GM21825 (cell line): ENCODE measurements around the gene NR3C2.
"Not testable (repeated sequence)": the region's sequence is repeated elsewhere in the genome, so short reads cannot be mapped to it uniquely, and the experiment has no call there.

Experiments used
- ATAC-seq: cut with Tn5 transposase; IDR thresholded peaks from one replicate; pipeline ENCODE4 v1.9.1; 2021; ENCODE audit warnings: mild to moderate bottlenecking, moderate library complexity; ENCODE audit not compliant: unreplicated experiment

The NR3C2 gene

DNA sequence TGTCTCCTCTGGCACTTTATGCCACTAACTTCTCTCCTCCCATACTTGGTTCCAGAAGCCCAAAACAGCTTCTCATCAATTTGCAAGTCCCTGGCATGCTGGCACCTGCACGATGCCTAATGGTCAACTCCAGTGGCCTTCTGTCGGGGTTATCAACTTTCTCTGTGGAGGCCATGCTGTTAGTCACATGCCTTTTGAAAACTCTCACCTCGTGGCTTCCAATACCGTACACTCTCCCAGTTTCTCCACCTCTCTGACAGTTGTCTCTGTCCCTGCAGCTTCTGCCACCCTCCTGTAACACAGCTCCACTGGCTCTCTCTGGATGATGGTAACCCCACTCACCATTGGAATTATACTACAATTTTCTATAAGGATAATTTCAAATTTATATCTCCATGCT is 324.0 kb downstream of the NR3C2 start:
- ATAC-seq = no peak

DNA sequence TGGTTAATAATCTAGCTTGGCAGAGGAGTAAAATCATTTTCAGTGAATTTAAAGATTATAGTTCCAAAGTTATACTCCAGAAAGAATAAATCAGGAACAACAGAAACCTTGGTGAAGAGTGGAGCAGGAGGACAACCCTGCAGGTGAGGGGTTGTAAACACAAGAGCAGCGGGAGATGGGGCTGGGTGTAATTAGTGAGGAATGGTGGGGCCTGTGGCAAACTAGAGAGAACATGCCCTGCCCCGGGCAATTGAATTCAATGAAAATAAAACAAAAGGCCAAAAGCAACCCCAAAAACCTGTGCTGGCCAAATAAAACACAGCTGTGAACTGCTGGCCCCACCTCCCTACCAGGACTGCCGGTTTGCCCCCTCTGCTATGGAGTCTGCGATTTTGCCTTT is 325.2 kb downstream of the NR3C2 start:
- ATAC-seq = no peak

DNA sequence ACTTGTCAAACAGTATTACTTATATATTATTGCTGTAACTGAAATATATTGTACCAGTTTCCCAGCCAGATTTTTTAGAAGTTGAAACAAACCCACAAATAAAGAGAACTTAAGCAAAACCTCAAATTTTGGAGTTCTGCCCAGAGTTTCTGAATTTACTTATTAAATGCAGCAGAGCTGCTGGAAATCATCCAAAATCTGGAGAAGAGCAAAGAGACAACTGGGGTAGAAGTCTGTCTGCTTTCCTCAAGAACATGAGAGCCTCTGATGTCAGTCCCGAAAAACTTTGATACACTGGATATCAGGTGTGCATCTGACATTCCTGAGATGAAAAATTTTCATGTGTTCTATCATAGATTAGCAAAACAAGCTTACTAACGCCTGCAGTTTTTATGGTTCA is 325.9 kb downstream of the NR3C2 start:
- ATAC-seq = no peak

DNA sequence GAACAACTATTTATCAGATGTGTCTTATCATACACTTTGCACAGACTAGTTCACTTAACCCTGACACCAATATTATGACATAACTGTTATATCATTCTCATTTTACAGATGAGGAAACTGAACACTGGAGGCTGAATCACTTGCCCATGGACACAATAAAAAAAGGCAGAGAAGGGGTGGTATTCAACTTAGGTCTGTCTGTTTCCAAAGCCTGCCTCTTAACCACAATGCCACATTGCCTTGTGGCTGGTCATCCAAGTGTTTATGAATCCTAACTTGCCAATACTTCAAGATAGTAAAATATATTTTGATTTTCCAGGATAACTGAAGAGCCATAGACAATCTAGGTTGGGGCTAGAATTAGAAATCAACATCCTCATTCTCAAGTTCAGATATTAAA is 327.8 kb downstream of the NR3C2 start:
- ATAC-seq = no peak

DNA sequence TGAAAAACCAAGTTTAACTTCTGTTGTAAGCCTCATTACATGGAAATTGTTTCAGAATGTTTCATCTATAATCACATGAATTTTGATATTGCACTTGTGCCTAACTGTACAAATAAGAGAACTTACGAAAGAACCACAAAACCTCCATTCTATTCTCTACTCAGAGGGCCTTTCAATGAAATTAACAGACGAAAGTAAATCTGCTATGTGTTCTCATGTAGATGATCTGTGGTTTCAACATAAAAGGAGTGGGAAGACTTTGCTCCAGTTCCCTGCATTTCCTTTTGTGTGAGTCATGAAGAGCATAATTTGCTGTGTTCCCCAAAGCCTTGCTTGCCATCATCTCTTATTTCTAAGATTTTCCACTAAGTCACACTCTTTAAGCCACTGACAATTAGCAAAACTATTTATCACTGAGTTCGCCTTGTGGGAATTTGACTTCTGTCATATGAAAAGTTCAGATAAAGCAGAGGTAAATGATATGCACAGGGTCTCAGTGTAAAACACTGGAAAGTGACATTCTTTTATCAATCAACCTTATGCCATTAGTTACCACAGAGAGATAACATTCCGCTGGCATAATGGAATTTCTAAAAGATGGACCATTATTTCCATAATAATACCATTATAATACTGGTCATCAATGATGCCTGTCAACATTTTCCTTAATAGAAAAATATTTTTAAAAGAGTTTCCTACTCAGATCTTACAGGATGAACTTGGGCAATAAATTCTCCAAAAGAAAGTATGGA is 329.8 kb downstream of the NR3C2 start:
- ATAC-seq = no peak

DNA sequence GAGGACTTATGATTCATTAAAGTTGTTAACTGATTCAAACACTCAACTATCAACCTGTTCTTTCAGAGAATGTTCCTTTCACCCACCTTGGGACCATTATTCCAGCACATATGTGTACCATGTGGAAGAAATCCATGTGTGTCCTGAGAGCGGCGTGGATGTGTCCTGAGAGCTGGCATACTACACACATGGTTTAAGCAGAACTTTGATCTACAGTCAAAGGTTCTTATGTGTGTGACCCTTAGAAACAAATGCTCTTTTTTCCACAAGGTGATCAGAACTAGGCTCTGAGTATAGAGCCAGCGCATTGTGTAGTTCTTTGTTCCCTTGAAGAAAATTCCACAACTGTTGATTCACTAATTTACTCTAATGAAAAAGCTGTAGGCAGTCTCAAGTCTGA is 332.0 kb downstream of the NR3C2 start:
- no peak for ATAC-seq

DNA sequence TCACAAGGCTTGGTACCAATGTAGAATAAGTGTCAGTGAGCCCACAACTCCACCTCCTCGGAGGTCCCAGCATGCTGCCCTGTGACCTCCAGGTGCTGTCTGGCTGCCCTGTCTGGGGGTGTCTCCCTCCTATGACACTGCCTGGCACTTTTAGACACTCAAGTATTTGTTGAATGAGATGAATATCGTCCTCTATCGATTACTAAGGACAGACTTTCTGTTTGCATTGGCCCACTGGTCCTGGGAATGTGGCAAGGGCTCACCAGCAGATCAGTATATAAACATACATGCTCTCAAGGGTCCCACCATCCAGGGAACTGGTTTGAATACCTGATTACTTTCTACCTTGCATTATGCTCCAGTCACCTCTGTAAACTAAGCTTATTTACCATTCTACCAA is 333.0 kb downstream of the NR3C2 start:
- ATAC-seq = no peak

DNA sequence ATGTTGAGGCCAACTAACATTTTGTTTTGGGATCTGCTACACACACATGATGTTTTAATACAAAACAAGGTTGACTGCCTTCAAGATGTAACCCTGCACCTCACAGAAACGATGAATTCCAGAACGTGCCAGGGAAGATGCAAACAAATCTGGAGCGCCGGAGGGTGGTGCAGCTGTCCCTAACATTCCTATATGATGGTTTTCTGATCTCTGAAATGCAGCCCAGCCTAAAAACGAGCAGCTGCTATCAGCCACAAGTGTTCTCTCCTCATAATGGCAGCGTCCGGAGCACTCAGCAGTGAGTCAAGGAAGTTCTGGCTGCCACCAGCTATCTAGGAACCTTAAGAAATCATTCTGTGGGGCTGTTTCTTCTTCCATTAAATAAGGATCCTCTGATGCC is 333.4 kb downstream of the NR3C2 start:
- no peak for ATAC-seq

DNA sequence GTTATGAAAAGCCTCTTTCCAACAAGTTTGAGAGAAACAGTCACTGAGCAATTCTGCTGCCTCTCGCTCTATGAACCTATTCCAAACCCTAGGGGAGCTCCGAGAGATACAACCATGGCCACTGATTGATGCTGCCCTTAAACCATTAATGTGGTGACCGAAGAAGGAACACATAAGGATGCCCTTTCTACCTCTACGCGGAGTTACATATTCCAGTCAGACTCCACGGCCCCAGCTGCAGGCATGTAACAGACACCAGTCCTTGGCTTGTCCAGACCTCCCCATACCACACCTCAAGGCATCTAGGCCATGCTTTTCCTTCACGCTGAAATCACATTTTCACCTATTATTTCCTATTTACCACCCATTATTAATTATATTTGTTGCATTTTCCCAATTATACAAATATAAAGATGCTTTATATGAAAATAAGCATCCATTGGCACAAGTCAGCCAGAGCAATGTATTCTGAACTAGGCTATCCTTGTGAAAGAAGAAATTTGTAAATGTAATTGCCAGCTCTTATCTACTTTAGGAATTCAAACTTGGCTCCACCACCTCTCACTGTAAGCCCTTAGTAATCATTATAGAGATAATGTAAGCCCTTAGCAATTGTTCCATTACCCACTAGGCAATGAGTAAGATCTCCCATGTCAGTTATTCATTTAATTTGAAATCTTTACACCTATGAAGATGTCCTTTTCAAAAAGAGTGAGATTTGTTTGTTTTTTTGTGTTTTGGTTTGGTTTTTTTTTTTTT is 338.4 kb downstream of the NR3C2 start:
- ATAC-seq = no peak

DNA sequence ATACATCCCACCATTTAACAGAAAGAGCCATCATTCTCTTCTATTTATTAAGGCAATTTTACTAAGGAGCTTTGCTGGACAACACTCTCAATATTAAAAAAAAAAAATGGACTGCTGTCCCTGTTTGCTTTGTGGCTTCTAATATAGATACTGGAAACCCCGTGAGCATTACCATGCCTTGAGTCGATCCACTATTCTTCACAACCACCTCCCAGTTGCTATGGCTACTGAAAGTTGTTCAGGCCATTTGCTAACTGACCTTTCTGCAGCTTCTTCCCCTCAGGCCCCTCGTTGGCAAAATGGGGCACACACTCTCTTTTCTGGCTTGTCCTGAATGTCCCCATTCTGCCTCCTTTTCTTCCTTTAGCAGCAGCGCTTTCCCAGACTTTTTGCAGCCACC is 340.4 kb downstream of the NR3C2 start:
- ATAC-seq = no peak

DNA sequence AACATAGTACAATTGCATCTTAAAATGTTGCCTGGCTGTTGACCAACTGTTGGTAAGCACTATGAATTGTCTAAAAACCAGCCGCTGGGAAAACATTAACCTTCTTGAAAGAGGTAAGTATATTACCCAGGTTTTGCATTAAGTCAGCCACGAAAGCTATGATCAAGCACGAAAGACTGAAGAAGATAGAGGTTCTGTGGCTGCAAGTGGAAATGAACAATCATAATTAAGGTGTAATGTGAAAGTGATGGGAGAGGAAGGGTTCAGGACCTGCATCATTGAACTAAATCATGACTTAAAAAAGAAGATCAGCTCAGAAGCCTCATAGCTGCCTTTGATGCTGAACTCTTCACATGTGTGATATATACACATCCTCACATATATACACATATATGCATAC is 341.0 kb downstream of the NR3C2 start:
- no peak for ATAC-seq

DNA sequence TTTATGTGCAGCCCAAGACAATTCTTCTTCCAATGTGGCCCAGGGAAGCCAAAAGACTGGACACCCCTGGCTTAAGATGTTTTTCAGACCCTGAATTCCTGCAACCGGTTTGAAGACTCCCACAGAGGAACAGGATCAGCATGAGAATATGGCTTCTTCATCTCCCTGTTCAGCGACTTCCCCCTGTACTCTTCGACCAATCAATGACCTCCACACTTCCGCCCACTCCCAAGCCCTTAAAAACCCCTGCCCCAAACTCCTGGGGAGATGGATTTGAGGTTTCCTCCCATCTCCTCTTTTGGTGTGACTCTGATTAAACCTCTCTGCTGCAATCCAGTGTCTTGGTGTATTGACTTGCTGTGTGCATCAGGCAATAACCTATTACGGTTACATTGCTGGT is 344.4 kb downstream of the NR3C2 start:
- no peak for ATAC-seq

DNA sequence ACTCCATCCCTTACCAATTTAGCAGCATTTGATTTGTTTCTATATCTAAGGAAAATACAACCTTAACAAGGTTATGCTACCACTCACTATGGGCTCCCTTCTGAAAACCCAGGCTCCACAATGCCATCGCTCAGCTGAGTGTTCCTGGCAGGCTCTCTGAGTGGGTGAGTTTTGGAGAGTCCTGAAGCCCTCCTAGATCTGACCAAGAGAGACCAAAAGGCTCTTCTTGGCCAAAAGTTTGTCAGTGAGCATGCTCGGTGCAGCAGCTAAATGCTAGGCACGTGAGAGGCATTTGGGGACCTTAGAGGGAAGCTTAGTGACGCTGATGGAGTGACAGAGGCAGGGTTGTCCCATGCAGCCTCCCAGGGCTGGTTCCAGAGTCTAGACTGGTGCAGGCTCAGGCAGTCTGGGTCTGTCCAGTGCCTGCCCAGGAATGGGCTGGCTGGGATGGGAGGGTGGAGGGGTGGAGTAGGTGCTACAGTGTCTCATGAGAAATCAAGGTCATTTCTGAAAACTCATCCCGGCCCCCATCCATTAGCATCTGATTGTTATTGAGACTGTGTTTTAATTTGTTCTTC is 346.8 kb downstream of the NR3C2 start:
- ATAC-seq = no peak

DNA sequence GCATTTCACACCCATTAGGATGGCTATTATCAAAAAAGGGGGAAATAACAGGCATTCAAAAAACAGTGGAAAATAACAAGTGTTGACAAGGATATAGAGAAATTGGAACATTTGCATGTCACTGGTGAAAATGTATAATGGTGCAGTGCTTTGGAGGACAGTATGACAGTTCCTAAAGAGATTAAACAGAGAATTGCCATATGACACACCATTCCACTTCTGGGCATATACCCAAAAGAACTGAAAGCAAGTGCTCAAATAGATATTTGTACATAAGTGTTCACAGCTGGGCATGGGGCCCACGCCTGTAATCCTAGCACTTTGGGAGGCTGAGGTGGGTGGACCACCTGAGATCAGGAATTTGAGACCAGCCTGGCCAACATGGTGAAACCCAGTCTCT is 348.1 kb downstream of the NR3C2 start:
- ATAC-seq = no peak

DNA sequence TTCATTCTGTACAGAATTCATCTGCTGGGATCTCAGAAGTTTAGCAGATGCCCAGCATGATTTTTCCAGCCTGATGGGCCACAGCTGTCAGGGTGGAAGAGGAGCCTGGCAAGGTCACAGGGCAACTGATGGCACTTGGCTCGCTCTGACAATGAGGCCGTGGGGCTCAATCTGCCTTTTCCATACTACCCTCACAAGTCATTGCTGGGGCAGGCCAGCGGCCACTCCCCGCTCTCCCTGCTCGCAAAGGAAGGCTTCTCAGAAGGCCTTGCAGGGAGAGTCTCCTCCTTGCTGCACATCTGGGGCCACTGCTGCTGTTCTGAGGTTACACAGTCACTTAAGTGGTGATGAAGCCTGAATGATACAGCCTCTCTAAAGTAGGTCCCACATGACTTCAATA is 349.1 kb downstream of the NR3C2 start:
- ATAC-seq = no peak

DNA sequence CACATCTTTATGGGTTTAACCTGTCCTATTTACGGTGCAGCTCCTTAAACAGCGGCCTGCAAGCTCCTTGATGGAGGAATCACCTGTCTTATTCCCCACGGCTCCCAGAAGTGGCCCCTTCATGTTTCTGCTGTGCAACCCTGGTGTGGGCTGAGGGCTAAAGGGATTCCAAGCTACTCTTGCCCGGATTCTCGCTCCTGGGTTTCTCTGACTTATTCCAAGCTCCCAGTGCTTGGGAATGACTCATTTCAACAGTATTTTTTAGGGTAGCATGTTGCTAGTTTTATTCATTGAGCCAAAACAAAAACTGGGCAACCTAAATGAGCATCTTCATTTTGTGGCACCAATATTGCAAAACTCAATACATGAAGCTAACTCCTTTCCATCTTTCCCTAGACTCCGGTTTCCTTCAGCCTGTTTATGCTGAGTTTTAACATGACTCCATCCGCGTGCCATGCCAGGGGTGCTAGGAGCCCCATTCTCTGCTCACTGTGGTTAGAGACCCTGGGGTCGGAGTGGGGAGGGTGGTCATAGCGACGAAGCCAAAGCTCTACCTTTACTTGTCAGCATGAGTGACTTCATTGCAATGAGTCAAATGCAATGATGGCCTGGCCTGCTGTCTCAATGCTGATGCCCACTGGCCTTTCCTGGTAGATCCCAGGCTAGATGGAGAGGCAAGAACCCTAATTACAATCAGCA is 349.7 kb downstream of the NR3C2 start:
- no peak for ATAC-seq

DNA sequence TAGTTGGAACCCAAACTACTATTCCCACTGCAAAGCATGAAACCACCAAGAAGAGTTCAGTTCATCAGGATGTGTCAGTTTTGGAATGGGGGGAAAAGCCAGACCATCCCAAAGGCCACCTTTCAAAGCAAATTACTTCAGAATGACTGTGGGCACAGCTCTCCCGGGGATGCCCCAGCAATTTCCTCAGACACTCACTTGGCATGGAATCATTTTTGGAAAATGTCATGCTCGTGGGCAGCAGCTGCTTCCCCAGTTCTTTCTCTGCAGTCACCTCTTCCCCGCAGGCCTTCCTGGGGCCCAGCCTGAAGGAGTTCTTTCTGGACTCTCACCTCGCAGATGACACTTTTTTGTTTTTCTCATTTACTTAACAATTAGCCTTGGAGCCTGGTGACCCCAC is 350.3 kb downstream of the NR3C2 start:
- ATAC-seq = no peak

DNA sequence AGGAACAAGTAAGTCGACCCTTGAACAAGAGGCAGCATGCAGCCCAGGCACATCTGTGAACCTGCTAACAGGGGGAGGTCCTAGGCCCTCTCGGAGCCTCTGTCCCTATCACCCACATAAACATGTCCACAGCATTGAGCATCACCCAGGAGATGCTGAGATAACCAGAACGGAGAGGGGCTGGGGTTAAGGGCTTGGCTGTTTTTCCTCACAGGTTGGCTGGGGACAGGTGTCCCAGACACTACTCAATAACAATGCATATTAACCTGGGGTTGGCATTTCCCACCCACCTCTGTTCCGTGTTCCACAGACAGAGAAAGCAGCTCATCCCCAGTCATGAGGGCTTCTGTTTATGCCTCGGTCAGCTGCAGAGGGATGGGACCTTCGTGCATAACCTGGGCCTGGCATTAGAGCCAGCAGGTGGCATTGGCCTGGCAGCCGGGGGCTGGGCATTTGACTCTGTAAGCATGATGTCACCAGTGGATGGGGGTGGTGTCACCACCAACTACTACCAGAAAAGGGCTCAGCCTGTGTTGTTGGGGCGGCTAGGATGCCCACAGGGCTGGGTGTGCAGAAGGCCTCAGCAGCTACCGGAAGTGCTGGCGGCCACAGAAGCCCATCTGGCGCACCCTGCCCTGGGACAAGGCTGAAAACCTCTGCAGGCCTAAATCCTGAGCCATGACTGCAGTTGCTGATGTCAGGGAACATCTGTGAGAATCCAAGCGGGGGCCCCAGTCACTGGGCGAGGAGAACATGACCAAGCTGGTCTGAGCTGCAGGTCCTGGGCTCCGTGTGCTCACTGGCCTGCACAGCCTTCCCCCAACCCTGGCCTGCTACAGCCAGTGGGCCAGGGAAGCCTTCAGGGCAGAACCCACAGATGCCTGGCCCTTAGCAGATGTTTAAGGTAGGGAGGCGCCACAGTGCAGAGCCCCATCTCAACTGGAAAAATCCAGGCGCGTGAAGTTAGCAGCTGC is 351.4 kb downstream of the NR3C2 start:
- ATAC-seq = no peak

DNA sequence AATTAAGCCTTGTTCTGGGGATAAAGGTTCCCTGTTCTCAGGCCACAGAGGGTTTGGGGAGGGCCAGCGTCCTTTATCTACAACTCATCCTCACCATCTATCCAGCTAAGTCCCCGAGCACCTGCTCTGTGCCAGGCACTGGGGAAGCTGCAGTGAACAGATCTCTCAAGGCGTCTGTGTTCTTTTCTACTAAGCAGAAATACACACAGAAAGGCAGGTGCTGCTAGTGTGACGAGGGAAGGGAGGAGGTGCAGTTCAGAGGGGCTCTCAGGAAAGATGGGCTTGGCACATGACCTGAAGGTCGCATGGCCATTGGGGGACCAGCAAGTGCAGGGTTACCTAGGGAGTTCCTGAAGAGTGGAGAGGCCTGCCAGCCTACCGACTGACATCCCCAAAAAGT is 352.2 kb downstream of the NR3C2 start:
- no peak for ATAC-seq

DNA sequence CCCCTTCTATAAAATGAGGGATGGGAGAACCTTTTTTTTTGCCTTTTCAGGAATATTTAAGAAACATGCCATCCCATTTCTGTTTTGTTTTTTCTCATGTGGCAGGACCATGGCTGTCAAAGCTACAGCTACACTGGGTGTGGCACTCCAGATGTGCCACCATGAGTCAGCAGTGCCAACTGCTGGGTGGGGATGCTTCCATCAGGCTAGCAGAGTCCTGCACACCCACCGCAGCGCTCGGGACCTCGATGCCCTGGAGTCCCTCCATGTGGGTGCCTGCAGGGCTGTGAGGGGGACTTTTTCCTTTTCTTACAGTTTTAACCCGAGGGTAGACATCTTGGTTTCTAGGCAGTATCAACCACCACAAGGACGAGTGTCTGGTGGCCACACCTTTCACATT is 352.6 kb downstream of the NR3C2 start:
- ATAC-seq = no peak

DNA sequence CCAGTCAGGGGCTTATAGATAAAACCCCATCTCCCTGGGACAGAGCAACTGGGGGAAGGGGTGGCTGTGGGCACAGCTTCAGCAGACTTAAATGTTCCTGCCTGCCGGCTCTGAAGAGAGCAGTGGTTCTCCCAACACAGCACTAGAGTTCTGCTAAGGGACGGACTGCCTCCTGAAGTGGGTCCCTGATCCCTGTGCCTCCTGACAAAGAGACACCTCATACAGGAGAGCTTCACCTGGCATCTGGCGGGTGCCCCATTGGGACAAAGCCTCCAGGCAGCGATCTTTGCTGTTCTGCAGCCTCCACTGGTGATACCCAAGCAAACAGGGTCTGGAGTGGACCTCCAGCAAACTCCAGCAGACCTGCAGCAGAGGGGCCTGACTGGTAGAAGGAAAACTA is 359.1 kb downstream of the NR3C2 start:
- not testable (repeated sequence) for ATAC-seq
